ENCODE results near the gene DENND1B. TPM values are rescaled to one million over a fixed set of nuclear protein-coding genes. Genes with fewer than 3 reads are reported as not detected.

Gene DENND1B
- total RNA-seq, 1 donor from 2014 or later: 22.1 TPM

GRCh38 chr1:197606168-197606845, 169.0 kb downstream of the DENND1B start:
- H3K27me3 Mint-ChIP-seq (ENCODE audit: unreplicated experiment): no peaks in the 10 kb centered on the region
- H3K4me1 Mint-ChIP-seq (ENCODE audit: low read depth, unreplicated experiment): no peaks in the 10 kb centered on the region
- no peak overlapping the region for H3K4me3 Mint-ChIP-seq (ENCODE audit: unreplicated experiment)
- H3K9me3 Mint-ChIP-seq (ENCODE audit: unreplicated experiment): no peaks in the 10 kb centered on the region
- no peak overlapping the region for H3K27ac Mint-ChIP-seq (ENCODE audit: unreplicated experiment)
- no peak for TF ChIP-seq CTCF (IDR thresholded peaks at IDR 0.05; ENCODE audit: partially characterized antibody, unreplicated experiment)
- no peak for DNase-seq
- H3K36me3 Mint-ChIP-seq (ENCODE audit: unreplicated experiment): no peaks in the 10 kb centered on the region

DNA sequence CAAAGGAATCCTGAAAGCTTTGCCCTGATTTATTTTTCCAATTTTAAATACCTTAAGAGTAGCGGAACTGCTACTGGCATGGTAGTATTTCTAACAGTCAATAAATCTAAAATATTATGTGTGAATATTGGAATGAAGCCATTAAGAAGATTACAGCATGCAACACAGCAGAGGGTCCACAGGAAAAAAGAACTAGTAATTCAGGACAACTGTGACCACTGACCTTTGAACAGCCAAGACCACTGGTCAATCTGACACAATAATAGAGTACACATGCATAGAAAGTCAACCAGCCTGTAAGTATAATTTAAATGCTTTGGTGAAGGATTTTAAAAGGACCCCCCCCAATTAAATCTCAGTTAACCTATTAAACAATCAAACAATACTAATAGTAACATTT, 171.0 kb downstream of the DENND1B start:
- no peaks in the 10 kb centered on the region for H3K27me3 Mint-ChIP-seq (ENCODE audit: unreplicated experiment)
- no peaks in the 10 kb centered on the region for H3K9me3 Mint-ChIP-seq (ENCODE audit: unreplicated experiment)
- H3K36me3 Mint-ChIP-seq (ENCODE audit: unreplicated experiment): no peaks in the 10 kb centered on the region
- H3K4me1 Mint-ChIP-seq (ENCODE audit: low read depth, unreplicated experiment): no peaks in the 10 kb centered on the region
- no peak for DNase-seq
- no peak overlapping the region for H3K4me3 Mint-ChIP-seq (ENCODE audit: unreplicated experiment)
- no peak for TF ChIP-seq CTCF (IDR thresholded peaks at IDR 0.05; ENCODE audit: partially characterized antibody, unreplicated experiment)
- no peak overlapping the region for H3K27ac Mint-ChIP-seq (ENCODE audit: unreplicated experiment)

- Mint-ChIP-seq H3K27me3 (ENCODE audit: unreplicated experiment) (no peaks in the 10 kb centered on the region), H3K9me3 (ENCODE audit: unreplicated experiment) (no peaks in the 10 kb centered on the region), H3K4me1 (ENCODE audit: low read depth, unreplicated experiment) (no peaks in the 10 kb centered on the region), H3K27ac (ENCODE audit: unreplicated experiment) (no peak overlapping the region), H3K4me3 (ENCODE audit: unreplicated experiment) (no peak overlapping the region), H3K36me3 (ENCODE audit: unreplicated experiment) (no peaks in the 10 kb centered on the region)
- DNase-seq: no peak
- TF ChIP-seq CTCF (IDR thresholded peaks at IDR 0.05; ENCODE audit: partially characterized antibody, unreplicated experiment): no peak
Observed at GRCh38 chr1:197600751-197601150, 174.5 kb downstream of the DENND1B start.

DNA sequence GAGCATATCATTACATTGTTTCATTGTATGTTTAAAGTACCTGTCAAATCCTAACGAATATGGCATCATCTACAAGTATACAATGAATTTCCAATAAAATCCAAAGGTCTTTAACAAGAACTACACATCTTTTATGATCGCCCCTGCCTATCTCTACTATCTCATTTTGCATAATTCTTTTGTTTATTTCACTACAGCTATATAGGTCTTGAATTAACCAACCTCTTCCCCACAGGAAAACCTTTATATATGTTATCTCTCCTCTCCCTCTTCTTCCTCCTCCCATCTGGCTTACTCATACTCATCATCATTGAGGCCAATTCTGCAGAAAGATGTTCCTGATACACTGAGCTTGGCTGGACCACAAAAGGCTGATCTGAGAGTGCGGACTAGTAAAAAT, 175.5 kb downstream of the DENND1B start:
- Mint-ChIP-seq H3K27me3 (ENCODE audit: unreplicated experiment) (no peaks in the 10 kb centered on the region), H3K36me3 (ENCODE audit: unreplicated experiment) (no peaks in the 10 kb centered on the region), H3K9me3 (ENCODE audit: unreplicated experiment) (no peaks in the 10 kb centered on the region), H3K27ac (ENCODE audit: unreplicated experiment) (no peak overlapping the region), H3K4me1 (ENCODE audit: low read depth, unreplicated experiment) (peaks cover 7% of the 10 kb centered on the region), H3K4me3 (ENCODE audit: unreplicated experiment) (no peak overlapping the region)
- no peak for DNase-seq
- no peak for TF ChIP-seq CTCF (IDR thresholded peaks at IDR 0.05; ENCODE audit: partially characterized antibody, unreplicated experiment)

- no peaks in the 10 kb centered on the region for H3K9me3 Mint-ChIP-seq (ENCODE audit: unreplicated experiment)
- no peak for DNase-seq
- H3K4me1 Mint-ChIP-seq (ENCODE audit: low read depth, unreplicated experiment): peaks cover 7% of the 10 kb centered on the region
- H3K4me3 Mint-ChIP-seq (ENCODE audit: unreplicated experiment): no peak overlapping the region
- no peaks in the 10 kb centered on the region for H3K27me3 Mint-ChIP-seq (ENCODE audit: unreplicated experiment)
- no peak overlapping the region for H3K27ac Mint-ChIP-seq (ENCODE audit: unreplicated experiment)
- no peak for TF ChIP-seq CTCF (IDR thresholded peaks at IDR 0.05; ENCODE audit: partially characterized antibody, unreplicated experiment)
- H3K36me3 Mint-ChIP-seq (ENCODE audit: unreplicated experiment): no peaks in the 10 kb centered on the region
Observed at GRCh38 chr1:197598935-197599334, 176.3 kb downstream of the DENND1B start.

All from glutamatergic neuron (in vitro differentiated cells).